ENCODE measurements around the gene CHRND. TPM values are rescaled to one million over a fixed set of nuclear protein-coding genes. Genes with fewer than 3 reads are reported as not detected.
"Not testable (repeated sequence)": the region's sequence is repeated elsewhere in the genome, so short reads cannot be mapped to it uniquely, and the experiment has no call there.

CHRND gene
- polyA plus RNA-seq, 4 donors: 0.32 to 0.65 (median 0.39) TPM

GRCh38 chr2:232524771-232525170, 1.2 kb upstream of the CHRND start:
- no peak for DNase-seq (ENCODE audit: low read depth in 4 of 4, low spot score in 3 of 4)

DNA sequence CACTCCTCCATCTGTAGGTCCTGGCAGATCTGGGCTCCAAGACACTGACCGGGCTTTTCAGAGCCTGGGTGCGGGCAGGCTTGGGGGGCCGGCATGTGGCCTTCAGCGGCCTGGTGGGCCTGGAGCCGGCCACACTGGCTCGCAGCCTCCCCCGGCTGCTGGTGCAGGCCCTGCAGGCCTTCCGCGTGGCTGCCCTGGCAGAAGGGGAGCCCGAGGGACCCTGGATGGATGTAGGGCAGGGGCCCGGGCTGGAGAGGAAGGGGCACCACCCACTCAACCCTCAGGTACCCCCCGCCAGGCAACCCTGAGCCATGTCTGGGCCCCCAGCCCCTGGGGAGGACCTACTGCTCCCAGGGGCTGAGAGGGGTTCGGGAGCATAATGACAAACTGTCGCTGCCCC, 761 bp upstream of the CHRND start:
- DNase-seq (ENCODE audit: low read depth in 4 of 4, low spot score in 3 of 4): no peak

DNA sequence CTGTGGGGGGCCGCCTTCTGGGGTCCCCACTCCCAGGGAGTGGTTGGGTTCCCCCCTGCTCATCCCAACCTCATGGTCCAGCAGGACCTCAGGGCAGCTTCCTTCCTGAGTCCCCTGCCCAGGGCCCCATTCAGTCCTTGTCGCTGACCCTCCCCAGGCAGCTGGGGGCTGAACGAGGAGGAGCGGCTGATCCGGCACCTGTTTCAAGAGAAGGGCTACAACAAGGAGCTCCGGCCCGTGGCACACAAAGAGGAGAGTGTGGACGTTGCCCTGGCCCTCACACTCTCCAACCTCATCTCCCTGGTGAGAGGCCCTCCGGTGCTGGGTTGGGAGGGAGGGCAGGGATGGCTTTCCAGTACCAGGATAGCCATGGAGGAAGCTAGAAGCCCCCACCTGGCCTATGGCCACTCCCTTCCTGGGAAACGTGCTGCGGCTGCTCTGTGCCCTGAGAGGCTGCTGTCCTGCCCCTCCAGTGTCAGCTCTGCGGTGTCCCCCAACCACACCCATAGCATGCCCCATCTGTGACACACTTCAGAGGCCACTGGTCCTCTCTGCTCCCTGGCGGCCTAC, 497 bp downstream of the CHRND start:
- DNase-seq (ENCODE audit: low read depth in 4 of 4, low spot score in 3 of 4): no peak

DNA sequence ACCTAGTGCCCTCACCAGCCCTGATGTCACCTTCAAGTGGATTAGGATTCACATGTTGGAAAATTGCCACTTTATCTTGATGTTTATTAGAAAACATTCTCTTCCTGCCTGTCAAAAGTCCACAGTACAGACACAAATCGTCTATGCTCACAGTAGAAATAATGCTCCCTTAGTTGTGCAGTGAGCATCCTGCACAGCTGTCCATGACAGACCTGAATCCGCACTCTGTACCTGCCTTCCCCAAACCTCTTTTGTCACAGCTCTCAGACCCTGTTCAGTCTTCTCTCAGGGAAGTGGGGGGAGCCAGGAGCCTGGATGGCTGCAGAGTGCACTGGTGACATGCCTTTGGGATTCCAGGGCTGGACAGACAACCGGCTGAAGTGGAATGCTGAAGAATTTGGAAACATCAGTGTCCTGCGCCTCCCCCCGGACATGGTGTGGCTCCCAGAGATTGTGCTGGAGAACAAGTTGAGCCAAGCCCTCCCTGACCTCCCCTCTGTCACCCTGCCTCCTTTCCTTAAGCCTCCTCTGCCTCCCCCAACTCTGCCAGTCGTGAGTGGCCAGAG, 2.0 kb downstream of the CHRND start:
- no peak for DNase-seq (ENCODE audit: low read depth in 4 of 4, low spot score in 3 of 4)

- no peak for DNase-seq (ENCODE audit: low read depth in 4 of 4, low spot score in 3 of 4)
Measured at GRCh38 chr2:232528746-232529460, 2.9 kb downstream of the CHRND start.

- no peak for DNase-seq (ENCODE audit: low read depth in 4 of 4, low spot score in 3 of 4)
Measured at GRCh38 chr2:232529806-232530547, 4.0 kb downstream of the CHRND start.

GRCh38 chr2:232530626-232531260, 4.8 kb downstream of the CHRND start:
- no peak for DNase-seq (ENCODE audit: low read depth in 4 of 4, low spot score in 3 of 4)

DNA sequence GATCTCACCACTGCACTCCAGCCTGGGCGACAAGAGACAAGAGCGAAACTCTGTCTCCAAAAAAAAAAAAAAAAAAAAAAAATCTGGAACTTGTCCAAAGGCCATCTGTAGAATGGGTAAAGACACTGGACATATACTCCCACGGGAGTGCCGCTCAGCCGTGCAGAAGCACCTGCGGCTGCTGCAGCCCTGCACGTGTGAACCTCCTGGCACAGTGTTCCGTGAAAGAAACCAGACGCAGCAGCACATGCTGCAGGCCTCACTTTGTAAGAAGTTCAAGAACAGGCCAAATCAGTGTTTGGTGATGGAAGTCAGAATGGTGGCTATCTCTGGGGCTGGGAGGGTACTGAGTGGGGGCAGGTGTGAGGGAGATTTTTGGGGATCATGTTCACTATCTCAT, 6.5 kb downstream of the CHRND start:
- no peak for DNase-seq (ENCODE audit: low read depth in 4 of 4, low spot score in 3 of 4)

- not testable (repeated sequence) for DNase-seq (ENCODE audit: low read depth in 4 of 4, low spot score in 3 of 4)
Measured at GRCh38 chr2:232532821-232533220, 6.9 kb downstream of the CHRND start.

DNA sequence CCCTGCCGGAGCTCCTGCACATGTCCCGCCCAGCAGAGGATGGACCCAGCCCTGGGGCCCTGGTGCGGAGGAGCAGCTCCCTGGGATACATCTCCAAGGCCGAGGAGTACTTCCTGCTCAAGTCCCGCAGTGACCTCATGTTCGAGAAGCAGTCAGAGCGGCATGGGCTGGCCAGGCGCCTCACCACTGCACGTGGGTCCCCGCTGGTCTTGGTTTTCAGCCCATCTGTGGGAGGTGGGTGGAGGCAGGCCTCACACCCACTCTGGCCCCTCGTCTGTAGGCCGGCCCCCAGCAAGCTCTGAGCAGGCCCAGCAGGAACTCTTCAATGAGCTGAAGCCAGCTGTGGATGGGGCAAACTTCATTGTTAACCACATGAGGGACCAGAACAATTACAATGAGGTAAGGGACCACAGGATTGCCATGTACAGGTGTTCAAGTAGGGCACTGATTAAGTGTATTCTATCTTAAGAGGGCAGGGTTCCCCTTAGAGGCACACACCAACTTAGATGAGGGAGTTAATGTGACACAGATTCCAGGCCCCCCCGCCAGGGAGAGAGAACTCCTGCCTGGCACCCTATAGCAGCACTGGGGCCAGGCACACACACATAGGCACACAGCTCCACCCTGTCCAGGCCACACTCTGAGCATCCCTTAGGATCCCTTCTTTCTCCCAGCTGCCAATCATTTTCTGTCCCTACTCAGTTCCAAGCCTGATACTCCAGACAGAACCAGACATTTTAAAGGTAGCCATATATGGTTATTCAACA, 8.2 kb downstream of the CHRND start:
- DNase-seq (ENCODE audit: low read depth in 4 of 4, low spot score in 3 of 4): no peak

GRCh38 chr2:232534940-232535651, 9.1 kb downstream of the CHRND start:
- no peak for DNase-seq (ENCODE audit: low read depth in 4 of 4, low spot score in 3 of 4)

DNA sequence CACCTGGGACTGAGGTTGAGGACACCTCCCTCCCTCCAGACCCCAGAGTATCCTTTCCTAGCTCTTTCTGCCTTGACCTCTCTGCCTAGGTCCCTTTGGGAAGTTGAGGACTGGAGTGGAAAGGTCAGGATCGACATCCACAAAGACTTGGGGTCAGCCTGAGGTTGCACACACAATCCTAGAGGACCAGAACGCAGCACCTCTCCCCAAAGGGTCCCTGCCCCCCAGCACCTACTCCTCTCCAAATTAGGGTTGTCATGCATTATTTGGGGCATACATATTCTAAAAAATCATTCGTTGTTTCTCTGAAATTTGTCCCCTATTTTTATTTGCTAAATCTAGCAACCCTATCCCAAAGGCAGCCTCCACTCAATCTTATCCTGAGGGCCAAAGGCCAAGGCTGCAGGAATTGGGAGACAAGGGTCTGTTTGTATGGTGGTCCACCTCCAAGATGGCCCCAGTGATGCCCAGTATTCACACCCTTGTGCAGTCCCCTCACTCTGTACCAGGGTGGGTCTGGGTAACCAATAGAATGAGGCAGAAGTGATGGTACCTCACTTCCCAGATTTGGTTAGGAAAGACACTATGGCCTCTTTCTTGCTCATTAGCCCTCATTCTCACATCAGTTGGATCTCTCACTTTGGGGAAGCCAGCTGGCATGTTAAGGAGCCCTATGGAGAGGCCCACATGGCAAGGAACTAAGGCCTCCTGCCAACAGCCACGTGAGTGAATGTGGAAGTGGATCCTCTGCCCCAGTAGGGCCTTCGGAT, 10.0 kb downstream of the CHRND start:
- DNase-seq (ENCODE audit: low read depth in 4 of 4, low spot score in 3 of 4): no peak

DNA sequence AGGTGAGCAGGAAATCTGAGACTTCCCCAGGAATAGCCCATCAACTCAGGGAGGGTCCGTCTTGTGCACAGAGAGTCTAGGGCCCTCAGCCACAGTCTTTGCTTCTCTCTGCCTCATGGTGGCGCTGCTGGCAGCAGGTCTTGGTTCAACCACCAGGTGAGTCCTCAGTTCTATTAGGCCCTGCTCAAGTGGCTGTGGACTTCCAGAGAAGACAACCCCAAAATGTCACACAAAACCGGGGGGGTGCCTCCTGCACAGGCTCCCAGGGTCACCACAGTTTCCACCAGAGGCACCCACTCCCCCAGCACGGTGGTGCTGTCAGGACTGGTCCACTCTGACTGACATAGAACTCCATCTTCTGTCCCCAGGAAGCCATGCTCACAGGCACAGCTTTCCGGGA, 11.1 kb downstream of the CHRND start:
- no peak for DNase-seq (ENCODE audit: low read depth in 4 of 4, low spot score in 3 of 4)

- no peak for DNase-seq (ENCODE audit: low read depth in 4 of 4, low spot score in 3 of 4)
Measured at GRCh38 chr2:232537499-232537898, 11.5 kb downstream of the CHRND start.

DNA sequence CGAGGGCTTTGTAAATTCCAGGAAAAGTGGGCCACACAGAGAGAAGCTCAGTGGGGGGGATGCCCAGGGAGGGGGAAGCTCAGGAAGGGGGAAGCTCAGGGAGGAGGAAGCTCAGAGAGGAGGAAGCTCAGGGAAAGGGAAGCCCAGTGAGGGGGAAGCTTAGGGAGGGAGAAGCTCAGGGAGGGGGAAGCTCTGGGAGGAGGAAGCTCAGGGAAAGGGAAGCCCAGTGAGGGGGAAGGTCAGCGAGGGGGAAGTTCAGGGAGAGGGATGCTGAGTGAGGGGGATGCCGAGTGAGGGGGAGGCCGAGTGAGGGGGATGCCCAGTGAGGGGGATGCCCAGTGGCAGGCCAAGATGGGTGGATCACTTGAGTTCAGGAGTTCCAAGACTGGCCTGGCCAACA, 12.7 kb downstream of the CHRND start:
- DNase-seq (ENCODE audit: low read depth in 4 of 4, low spot score in 3 of 4): no peak

- DNase-seq (ENCODE audit: low read depth in 4 of 4, low spot score in 3 of 4): no peak
Measured at GRCh38 chr2:232539298-232540231, 13.6 kb downstream of the CHRND start, which contains the start of gene CHRNG. Gene CHRNG, plus strand, starts transcription at chr2:232539692. Its CDS starts 56 bp downstream, at chr2:232539748.

GRCh38 chr2:232540441-232541041, 14.6 kb downstream of the CHRND start:
- no peak for DNase-seq (ENCODE audit: low read depth in 4 of 4, low spot score in 3 of 4)
